Measurements from ENCODE around the gene PNLIP. TPM values are rescaled to one million over a fixed set of nuclear protein-coding genes. Genes with fewer than 3 reads are reported as not detected.

PNLIP gene
- total RNA-seq, 1 donor from 2014 or later = not detected

GRCh38 chr10:116596062-116596461, 50.3 kb downstream of the PNLIP start:
- peaks cover 6% of the 10 kb centered on the region for H3K4me1 Mint-ChIP-seq (ENCODE audit: unreplicated experiment)
- no peak overlapping the region for H3K27ac Mint-ChIP-seq (ENCODE audit: unreplicated experiment)
- no peak overlapping the region for H3K4me3 Mint-ChIP-seq (ENCODE audit: unreplicated experiment)
- TF ChIP-seq CTCF (IDR thresholded peaks at IDR 0.05; ENCODE audit: unreplicated experiment) = no peak
- H3K9me3 Mint-ChIP-seq (ENCODE audit: unreplicated experiment) = no peaks in the 10 kb centered on the region
- no peak for DNase-seq (ENCODE audit: low spot score)
- peaks cover 3% of the 10 kb centered on the region for H3K27me3 Mint-ChIP-seq (ENCODE audit: unreplicated experiment)
- no peaks in the 10 kb centered on the region for H3K36me3 Mint-ChIP-seq (ENCODE audit: low read depth, unreplicated experiment)

GRCh38 chr10:116597543-116597942, 51.8 kb downstream of the PNLIP start:
- no peak for TF ChIP-seq CTCF (IDR thresholded peaks at IDR 0.05; ENCODE audit: unreplicated experiment)
- Mint-ChIP-seq H3K27ac (ENCODE audit: unreplicated experiment) (no peak overlapping the region), H3K27me3 (ENCODE audit: unreplicated experiment) (peaks cover 3% of the 10 kb centered on the region), H3K4me3 (ENCODE audit: unreplicated experiment) (no peak overlapping the region), H3K4me1 (ENCODE audit: unreplicated experiment) (peaks cover 6% of the 10 kb centered on the region), H3K36me3 (ENCODE audit: low read depth, unreplicated experiment) (no peaks in the 10 kb centered on the region), H3K9me3 (ENCODE audit: unreplicated experiment) (no peaks in the 10 kb centered on the region)
- no peak for DNase-seq (ENCODE audit: low spot score)

- DNase-seq (ENCODE audit: low spot score) = no peak
- Mint-ChIP-seq H3K27me3 (ENCODE audit: unreplicated experiment) (peaks cover 3% of the 10 kb centered on the region), H3K9me3 (ENCODE audit: unreplicated experiment) (no peaks in the 10 kb centered on the region), H3K4me3 (ENCODE audit: unreplicated experiment) (no peak overlapping the region), H3K4me1 (ENCODE audit: unreplicated experiment) (peaks cover 6% of the 10 kb centered on the region), H3K27ac (ENCODE audit: unreplicated experiment) (peak overlapping the region; percentile 16), H3K36me3 (ENCODE audit: low read depth, unreplicated experiment) (no peaks in the 10 kb centered on the region)
- no peak for TF ChIP-seq CTCF (IDR thresholded peaks at IDR 0.05; ENCODE audit: unreplicated experiment)
These were observed 52.6 kb downstream of the PNLIP start for GRCh38 chr10:116598329-116598728.

GRCh38 chr10:116599991-116600390, 54.3 kb downstream of the PNLIP start:
- no peak for DNase-seq (ENCODE audit: low spot score)
- H3K27ac Mint-ChIP-seq (ENCODE audit: unreplicated experiment) = no peak overlapping the region
- H3K4me3 Mint-ChIP-seq (ENCODE audit: unreplicated experiment) = no peak overlapping the region
- H3K36me3 Mint-ChIP-seq (ENCODE audit: low read depth, unreplicated experiment) = no peaks in the 10 kb centered on the region
- peaks cover 1% of the 10 kb centered on the region for H3K27me3 Mint-ChIP-seq (ENCODE audit: unreplicated experiment)
- TF ChIP-seq CTCF (IDR thresholded peaks at IDR 0.05; ENCODE audit: unreplicated experiment) = no peak
- H3K4me1 Mint-ChIP-seq (ENCODE audit: unreplicated experiment) = peaks cover 6% of the 10 kb centered on the region
- no peaks in the 10 kb centered on the region for H3K9me3 Mint-ChIP-seq (ENCODE audit: unreplicated experiment)

- no peak for TF ChIP-seq CTCF (IDR thresholded peaks at IDR 0.05; ENCODE audit: unreplicated experiment)
- Mint-ChIP-seq H3K4me3 (ENCODE audit: unreplicated experiment) (no peak overlapping the region), H3K36me3 (ENCODE audit: low read depth, unreplicated experiment) (no peaks in the 10 kb centered on the region), H3K4me1 (ENCODE audit: unreplicated experiment) (peaks cover 6% of the 10 kb centered on the region), H3K27me3 (ENCODE audit: unreplicated experiment) (peaks cover 2% of the 10 kb centered on the region), H3K9me3 (ENCODE audit: unreplicated experiment) (no peaks in the 10 kb centered on the region), H3K27ac (ENCODE audit: unreplicated experiment) (no peak overlapping the region)
- DNase-seq (ENCODE audit: low spot score) = no peak
These were observed 57.1 kb downstream of the PNLIP start for GRCh38 chr10:116602648-116603400.

Data from endothelial cell (in vitro differentiated cells).